Stimulated activated CD8-positive, alpha-beta memory T cell treated with anti-CD3 and anti-CD28 coated beads, Interleukin-2, amount 100 ng/mL, for 48 hours (primary cell): ENCODE results near the gene FEV.
A peak's percentile ranks its signal among the peaks of the same experiment; 100 is the strongest.

Experiments used
- DNase-seq, 2 donors: peaks; one replicate each; pipeline ENCODE4 v3.0.0-alpha.2; 2020; ENCODE audit warnings: low read depth in 2 of 2

Gene FEV

DNA sequence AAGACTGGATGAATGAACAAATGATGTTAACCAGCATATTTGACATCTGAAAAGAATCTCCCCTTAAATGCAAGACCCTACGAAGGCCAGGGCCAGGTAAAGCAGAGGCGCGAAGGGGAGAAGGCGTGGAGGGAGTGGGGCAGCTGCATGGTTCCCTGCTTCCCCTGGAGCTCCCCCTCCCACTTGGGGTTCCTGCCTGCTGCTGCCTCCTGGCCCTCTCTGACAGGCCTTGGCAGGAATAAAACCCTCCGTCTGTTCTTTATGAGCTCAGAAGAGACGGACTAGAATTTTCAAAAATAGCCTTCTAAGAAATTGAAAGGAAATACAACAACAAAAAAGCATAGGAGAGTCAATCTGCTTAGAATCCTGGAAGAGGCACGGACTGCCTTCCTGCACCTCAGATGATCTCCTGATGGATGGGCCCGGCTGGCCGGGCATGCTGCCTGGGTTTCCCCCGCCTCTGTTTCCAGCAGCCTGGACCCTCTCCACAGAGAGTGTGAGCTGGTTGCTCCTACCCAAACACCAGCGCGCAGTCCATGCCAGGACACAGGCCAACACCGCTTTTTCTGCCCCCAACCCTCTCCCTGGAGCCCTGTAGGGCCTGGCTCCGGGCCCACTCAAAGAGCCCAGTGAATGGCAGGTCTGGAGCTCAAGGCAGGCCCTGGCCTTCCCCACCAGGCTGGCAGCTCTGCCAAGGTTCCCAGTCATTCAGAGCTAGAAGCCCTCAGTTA, 32.4 kb upstream of the FEV start:
- DNase-seq: no peak

DNA sequence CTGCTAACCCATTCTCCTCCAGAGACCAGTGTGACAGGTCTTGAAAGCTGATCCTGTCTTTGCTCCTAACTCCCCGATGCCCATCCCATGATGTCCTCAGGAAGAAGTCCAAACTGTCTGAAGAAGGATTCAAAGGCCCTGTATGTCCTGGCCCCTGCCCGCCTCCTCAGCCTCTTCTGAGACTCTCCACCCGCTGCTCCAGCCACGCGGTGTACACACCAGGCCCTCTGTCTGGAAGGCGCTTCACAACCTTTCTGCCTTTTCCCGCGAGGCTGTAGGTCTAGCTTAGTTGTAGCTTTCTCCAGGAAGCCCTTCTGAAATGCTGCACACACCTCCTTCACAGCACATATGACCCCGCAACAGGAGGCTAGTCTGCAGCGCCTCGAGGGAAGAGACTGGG, 31.7 kb upstream of the FEV start:
- DNase-seq: no peak

DNA sequence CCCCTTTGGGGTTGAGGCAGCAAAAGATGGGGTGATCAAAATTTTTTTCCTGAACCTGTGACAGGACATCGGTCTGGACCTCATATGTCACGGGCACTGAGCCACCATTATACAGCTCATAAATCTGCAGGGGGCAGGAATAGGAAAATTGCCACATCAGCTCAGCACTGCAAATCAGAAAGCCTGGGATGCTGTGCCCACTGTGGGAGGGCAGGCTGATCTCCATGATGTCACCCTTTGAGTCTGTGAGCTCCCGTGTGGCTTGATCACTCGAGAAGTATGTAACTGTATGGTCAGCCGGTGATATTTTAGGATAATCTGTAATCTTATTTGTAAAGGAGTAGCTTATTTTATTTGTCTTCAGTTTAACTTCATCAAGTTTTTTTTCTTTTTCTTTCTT, 25.9 kb upstream of the FEV start:
- no peak for DNase-seq

DNA sequence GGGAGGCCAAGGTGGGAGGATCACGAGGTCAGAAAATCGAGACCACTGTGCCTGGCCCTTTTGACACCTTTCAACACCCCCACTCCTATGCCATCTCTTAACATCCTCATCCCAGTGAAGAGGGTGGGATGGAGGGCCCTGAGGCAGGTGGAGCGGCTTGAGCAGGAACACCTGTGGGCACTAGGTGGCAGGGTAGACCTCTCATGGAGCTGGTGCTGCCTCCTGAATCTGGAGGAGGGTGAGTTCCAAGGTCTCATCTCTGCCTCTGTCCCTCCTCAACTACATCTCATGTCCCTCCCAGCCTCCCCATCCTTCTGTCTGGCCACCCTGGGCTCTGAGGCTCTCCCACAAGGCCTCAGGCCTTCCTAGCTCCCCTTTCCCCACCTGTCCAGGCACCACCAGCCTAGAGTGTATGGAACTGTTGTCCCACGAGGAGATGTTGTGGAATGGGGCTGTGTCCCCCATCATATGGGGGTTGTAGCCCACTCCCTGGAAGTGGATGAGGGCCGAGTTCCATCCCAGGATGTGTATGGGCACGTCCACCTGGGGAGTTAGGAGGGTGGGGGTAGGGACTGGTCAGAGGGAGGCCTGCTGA, 25.3 kb upstream of the FEV start:
- no peak for DNase-seq

DNA sequence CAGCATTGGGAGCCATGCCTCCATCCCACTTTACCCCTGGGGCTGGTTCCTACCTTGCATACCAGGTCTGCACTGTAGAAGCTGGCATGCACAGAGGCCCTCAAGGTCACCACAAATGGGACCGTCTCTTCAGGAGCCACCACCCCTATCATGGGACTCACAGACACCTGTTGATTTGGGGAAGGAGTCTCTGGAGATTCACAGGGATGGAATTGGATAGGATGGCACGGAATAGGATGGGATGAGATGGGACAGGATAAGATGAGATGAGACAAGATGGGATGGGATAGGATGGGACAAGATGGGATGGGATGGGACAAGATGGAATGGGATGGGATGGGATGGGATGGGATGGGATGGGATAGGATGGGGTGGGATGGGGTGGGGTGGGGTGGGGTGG, 24.3 kb upstream of the FEV start:
- no peak for DNase-seq

DNA sequence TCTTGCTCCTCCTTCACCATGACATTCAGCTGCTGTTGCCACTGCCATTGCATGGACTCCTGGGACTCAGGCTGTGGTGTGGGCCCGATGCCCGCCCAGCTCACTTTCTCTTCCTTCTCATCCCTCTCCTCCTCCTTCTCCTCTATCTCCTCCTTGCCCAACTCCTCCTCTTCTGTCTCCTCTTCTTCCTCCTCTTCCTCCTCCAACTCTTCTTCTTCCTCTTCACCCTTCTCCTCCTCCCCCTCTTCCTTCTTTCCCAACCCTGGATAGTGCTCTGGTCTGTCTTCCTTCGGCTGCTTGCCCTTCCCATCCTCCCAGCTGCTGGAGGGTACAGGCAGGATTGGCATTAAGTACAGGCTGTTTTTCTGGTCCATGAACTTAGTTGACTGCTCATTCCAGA, 19.0 kb upstream of the FEV start:
- DNase-seq: no peak

DNA sequence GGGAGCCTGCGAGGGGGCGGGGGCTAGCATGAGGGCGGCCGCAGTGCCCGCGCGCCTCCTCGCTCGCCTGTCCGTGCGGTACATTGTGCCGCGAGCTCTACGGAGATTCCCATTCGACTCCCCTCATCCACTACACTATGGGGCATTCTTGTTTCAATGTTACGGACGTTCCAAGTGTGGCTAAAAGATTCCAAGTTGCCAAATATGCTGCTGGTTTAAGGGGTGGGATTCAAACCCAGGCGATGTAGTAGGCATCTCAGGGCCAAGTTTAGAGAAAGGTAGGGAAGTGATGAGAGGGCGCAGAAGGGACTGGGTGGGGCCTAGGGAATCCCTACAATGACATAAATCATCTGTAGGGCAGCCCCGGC, 18.3 kb upstream of the FEV start:
- DNase-seq: no peak

DNA sequence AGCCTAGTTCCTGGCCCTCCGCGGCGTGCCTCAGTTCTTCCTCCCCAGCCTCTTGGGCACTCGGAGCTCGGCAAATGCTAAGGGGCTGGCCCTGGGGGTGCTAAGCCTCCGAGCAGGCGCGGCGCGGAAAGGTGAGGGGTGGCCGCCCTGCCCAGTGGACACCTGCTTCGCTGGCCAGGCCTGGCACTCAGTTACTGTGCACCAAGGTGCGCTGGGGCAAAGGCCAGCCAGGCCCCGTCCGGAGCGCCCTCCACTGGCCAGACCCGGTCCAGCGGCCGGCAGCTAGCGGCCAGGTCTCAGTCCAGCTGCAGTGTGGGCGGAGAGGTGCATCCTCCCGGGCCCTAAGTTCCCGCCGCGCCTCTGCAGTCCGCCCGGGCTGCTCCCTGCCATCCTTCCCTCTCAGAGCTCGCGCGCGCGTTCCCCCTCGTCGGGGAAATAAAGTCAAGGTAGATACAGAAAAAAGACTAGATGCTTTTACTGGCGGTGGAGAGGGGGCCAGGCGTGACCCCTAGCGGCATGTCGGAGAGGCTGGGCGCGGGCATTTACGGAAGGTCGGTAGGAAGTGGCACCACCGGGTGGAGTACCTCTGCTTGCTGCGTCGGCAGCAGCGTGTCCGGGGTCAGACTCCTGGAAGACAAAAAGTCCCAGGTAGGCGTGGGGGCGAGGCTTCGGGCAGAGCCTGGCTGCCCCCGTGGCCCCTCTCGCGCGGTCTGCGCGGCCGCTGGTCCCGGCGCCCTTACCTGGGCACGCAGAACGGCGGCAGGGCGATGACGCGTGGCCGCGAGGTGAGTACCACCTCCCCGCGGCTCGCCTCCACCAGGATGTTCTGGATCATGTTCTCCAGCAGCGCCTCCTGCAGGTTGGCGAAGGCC, 17.6 kb upstream of the FEV start:
- DNase-seq: no peak

DNA sequence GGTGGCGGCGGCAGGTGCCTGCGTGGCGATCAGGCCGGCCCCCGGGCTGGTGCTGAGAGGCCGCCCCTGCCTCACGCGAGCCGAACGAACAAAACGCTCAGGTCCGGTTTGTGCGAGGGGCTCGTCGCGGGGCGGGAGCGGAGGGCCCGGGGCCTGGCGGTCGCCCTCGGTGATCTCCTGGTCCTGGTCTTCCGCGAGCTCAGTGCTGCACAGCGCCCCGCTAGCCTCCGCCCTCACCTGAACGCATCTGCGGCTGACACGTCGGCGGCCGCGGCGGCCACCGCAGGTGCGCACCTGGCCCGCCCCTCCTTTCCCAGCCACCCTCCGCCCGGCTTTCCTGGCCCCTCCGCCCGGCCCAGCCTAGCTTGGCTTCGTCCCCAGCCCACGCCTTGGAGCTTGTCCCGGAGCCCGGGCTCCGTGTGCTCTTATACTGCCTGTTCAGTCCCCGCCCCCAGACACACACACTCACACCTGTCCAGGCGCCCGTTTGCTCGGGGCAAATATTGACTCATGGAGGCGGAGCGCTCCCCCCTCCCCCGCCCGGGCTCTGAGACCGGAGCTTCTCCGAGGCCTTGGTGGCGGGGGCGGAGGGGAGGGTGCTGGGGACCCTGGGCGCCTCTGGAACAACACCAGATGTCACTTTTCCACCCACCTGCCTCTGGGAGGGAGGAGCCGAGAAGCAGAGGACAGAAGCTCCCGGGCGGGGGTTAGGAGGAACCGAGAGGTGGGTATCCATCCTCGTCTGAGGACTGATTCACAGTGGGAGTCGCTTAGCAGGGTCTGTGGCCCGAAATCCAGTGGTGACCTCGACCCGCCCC, 16.8 kb upstream of the FEV start:
- DNase-seq: no peak

DNA sequence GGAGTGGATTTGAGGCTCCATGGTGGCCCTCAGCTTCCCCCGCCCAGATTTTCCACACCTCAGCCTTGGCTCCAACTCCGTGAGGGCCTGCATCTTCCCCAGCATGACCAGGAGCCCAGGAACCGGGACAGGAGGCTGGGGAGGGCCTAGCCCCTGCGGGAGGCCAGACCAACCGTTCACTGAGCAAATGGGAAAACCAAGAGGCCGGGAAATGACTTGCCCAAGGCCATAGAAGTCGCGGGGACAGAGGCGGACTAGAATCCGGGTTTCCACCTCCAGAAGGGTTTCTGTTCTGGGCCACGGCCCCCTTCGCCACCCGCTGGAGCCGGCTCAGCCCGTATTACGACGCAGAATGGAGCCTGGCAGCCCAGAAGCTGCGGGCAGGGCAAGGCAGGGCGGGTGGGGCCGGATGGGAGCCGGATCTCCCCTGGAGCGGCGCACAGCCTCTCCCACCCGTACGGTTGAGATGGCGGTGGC, 16.2 kb upstream of the FEV start:
- DNase-seq: no peak

DNA sequence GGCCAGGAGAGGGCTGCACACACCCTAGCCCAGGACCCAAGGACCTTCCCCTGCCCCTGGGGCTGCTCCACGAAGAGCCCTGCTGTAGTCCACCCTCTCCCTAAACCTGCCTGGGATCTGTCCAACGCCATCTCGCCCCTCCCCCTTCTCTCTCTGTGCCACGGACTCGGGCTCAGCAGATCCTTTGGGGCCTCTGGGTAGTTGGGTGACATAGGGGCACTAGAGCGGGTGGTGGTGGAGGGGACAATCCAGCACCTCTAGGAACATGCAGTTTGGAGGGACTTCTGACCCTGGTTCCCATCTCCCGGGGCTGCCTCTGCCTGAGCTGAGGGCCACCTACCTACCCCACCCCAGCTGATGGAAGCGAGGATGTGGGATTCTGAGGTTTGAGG, 15.6 kb upstream of the FEV start:
- DNase-seq: no peak

DNA sequence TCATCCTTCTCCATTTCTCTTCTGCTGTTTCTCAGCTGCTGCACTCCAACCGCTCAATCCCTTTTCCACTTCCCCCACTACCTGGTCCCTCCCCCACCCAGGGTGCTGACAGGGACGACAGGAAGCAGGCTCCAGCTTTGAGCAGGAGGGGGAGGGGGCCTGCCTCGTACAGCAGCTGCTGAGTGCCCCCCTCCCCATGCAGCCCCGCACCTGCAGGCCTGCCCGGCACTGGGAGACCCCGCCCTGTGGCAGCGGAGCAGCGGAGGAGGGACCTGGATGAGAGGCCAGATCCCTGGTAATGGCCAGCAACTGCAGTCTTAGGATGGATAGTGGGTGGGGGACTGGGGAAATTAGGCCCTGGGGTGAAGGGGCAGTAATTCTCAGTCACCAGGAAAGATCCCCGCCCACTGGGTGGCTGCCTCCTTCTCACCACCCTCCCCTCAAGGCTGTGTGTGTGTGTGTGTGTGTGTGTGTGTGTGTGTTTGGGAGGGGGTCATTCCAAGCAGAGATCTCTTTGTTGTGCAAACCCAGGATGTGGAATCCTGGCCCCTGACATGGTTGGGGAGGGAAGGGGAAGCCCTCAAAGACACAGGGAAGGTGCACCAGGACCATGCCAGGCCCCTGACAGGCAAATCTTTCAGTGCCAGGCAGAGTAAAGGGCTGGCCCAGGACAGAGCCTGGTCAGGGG, 15.0 kb upstream of the FEV start:
- DNase-seq: no peak

DNA sequence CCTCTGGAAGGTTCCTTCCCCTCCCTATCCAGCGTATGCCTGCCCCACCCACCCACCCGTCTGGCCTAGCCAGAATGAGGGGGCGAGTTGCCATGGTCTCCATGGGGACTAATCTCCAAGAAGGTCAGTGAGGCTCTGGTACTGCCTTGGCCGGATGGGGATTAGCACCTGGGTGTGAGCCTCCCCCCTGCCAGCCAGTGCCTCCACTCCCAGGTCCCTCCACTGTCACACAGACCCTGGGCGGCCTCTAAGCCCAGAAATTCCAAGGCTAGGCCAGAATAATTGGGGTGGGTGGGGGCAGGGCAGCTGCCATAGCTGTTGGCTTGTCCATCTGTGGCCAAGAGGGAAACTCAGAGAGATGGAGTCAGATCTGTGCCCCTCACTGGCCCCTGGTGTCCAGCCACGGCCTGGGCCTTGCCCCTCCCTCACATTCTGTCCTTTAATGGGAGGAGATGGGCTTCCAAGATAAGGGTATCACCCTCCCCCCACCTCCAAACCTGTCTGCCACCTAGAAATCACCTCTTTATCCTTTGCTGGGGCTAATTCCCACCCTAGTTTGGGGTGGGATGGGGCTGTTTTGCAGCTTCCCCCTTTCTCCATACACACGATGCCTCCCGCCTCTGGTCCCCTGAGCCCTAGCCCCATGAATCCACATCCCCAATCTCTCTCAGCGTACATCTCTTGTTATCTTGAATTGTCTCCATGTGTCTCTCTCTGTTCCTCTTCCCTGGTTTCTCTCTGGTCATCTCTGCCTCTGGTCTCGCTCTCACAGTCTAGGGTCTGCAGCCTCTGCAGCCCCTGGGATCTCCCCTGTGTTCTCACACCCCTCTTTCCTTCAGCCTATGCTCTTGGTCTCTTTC, 14.3 kb upstream of the FEV start:
- no peak for DNase-seq

DNA sequence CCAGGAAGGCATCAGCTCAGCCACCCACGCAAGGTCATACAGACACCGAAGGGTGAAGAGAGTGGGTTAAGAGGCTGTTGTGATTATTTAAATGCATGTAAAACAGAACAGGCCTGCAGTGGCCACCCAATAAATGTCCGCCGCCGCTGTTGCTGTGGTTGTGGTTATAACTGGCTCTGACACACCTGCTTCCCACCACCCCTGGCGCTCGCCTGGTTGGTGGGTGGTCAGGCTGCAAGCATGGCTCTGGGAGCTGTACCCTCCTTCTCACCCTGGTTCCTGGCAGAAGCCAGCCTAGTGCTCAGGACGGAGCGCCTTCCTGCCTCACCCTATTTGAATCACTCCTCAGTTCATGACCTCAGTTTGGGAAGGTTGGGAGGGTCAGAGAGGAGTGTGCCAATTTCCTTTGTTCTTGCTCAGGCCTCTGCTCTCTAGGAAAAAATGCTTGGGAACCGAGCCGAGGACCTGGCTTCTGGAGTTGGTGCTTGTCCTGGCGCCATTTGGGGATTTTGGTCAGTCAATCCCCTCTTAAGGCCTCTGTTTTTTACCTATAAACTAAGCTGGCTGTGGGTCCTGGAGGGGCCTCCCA, 13.5 kb upstream of the FEV start:
- DNase-seq: no peak

DNA sequence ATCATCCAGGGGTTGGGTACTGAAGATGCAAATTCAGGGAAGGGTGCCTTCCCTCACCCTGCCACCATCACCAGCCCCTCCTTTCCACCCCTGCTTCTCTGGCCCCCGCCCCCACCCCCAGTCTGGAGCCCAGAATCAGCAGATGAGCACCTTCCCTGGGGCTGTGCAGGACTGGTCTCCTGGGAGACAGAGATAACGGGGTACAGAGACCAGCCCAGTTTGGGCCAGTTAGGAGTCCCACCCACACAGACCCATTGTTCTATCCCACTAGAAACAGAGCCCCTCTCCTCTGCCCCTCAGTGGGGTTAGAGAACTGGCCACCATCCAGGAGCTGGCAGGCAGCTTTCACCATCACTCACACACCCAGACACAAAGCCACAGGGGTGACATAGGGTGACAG, 12.7 kb upstream of the FEV start:
- DNase-seq: no peak

DNA sequence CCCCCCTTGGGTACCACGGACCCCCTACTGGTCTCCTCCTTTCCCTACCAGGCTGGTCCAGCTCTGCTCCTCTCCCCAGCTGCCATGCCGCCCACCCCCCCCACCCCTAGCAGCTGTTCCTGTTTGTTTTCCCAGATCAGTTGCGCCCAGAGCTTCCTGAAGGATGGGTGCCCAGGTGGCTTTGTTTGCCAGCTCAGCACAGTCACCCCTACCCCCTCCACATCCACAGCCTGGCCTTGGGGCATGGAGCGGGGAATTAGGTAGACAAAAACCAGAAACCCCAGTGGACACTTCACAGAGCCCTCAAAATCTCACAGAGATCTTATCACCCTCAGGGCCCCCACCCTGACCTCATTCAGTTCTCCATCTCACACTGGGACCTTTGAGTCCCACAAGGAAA, 12.0 kb upstream of the FEV start:
- no peak for DNase-seq

DNA sequence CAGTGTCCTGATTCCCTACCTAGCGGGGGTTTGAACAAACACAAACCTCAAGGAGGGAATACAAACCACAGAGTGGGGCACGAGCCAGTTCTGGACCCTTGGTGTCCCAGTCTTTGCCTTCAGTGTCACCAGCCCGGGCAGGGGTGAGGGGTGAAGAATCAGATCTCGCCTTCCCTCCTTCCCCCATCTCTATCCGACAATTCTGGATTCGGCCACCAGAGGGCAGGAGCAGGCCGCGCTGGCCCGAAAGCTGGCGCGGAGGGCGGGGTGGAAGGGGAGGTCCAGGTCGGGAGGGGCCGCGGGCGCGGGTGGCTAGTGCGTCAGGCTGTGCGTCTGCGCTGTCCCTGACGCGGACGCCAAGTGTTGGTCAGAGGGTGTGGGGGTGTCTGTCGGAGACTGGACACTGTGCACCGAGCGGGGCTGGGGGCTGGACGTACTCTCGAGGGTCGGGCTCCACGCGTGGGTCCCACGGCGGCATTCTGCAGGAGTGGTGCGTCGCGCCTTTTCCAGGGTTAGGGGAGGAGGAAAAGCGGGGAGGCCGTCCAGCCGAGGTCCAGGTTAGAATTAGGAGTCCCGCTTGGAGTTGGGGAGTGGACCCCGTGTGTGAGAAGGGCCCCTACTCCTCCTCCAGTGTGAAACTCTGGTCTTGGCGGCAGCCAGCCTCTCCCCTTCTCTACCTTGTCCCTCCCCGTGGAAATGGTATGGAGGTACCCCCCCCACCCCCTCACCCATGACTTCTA, 11.2 kb upstream of the FEV start:
- DNase-seq: peak; percentile 77

DNA sequence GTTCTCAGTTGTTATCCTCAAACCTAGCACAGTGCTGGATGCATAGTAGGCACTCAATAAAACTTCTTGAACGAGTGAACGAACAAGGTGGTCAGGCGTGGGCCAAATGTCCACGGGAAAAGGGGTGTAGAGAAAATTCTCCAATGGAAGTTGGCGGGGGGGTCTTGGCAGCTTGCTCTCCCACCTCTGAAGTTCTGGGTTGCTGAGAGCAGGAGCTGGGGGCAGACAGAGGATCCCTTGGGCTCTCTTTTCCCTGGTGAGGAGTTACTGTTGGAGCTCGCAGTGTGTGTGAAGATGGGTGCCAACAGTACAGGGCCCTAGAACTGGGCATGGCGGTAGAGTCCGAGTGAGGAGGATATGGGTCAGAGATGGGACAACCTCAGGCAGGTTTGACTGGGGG, 10.6 kb upstream of the FEV start:
- DNase-seq: no peak
